HG03103 (cell line): Measurements from ENCODE around the gene WAS.

Experiments used
- ATAC-seq: cut with Tn5 transposase; IDR thresholded peaks from one replicate; pipeline ENCODE4 v1.9.1; 2021; ENCODE audit warnings: low read depth; ENCODE audit not compliant: unreplicated experiment

WAS gene

DNA sequence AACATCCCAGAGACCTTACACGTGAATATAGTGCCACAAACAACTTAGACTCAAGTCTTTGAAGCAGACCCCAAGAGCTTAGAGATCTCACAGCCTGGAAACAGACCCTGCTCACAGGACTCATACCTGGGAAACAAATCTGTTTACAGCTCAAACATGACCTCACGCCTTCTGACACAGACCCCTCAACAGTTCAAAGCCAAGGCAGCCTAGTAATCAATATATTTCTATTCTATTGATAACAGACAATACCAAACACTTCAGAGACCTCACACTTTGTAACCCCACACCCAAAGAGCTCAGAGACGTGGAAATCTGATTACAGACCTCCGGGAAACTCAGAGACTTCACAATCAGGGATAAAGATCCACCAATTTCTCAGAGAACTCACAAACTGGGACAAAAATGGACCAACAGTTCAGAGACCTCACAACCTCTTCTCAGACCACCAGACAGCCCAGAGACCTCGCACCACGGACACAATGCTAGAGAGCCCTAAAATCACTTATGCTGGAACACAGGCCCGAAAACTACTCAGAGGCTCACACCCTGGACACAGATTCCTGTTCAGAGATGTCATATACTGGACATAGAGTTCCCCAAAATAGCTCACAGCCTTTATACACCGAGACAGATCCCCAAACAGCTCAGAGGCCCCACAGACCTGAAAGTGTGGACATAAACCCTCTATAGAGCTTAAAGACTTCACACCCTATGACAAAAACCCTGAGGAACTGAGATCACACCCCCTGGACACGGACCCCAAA, 27.7 kb downstream of the WAS start:
- ATAC-seq, result no peak

- ATAC-seq, result no peak
These were observed 28.4 kb downstream of the WAS start for GRCh38 chrX:48711929-48712505.

DNA sequence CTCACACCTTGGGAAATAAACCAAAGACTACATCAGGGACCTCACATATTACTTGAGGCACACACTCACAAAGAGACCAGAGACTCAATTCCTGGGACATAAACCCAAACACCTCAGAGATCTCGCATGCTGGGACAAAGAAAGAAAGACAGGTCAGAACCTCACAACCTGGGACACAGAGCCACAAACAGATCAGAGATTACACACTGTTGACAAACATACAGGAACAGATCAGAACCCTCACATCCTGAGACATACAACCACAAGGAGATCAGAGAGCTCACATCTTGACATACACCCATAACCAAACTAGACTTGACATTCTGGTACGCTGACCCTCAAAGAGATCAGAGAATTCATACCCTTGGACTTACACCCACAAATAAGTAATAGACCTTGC, 30.2 kb downstream of the WAS start:
- ATAC-seq, result no peak

DNA sequence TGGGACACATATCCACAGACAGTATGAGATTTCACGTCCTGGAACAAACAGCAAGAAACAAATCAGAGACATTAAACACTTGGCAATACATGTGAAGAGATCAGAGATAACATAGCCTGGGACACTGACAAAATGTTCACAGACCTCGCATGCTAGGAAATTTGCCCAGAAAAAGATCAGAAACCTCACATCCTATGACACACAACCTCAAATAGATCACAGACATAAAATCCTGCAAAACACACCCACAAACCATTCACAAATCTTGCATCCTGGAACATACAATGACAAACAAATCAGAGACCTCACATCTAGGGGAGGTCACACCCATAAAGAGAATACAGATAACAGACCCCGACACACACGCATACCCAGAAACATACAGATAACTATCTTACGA, 31.0 kb downstream of the WAS start:
- ATAC-seq, result no peak

DNA sequence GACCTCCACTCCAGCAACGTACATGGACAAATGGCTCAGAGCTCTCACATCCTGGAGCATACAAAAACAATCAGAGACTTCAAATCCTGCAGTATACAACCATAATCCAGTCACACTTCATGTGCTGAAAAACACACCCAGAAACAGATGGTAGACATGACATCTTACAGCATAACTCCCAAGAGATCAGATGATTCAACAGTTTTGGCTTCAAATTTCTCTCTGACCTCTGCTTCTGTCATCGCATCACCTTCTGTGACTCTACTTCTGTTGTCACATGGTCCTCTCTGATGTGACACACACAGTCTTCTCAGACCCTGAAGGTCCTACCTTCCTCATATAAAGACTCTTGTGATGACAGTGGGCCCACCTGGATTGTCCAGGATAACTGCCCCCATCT, 31.5 kb downstream of the WAS start:
- no peak for ATAC-seq

- no peak for ATAC-seq
These were observed 32.4 kb downstream of the WAS start for GRCh38 chrX:48715876-48716502.

DNA sequence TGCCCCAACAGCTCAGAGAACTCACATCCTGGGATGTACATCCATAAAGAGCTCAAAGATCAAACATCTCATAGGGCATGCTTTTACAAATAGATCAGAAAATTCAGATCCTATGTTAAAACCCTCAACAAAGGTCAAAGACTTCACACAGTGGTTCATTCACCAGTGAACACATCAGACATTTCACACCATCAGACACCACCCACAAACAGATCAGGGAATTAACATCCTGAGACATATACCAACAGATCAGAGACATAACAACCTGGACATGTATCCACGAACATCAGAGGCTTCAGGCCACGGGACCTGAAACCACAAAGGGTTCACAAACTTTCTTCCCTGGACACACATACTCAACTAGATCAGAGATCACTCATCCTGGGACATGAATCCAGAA, 36.4 kb downstream of the WAS start:
- no peak for ATAC-seq

DNA sequence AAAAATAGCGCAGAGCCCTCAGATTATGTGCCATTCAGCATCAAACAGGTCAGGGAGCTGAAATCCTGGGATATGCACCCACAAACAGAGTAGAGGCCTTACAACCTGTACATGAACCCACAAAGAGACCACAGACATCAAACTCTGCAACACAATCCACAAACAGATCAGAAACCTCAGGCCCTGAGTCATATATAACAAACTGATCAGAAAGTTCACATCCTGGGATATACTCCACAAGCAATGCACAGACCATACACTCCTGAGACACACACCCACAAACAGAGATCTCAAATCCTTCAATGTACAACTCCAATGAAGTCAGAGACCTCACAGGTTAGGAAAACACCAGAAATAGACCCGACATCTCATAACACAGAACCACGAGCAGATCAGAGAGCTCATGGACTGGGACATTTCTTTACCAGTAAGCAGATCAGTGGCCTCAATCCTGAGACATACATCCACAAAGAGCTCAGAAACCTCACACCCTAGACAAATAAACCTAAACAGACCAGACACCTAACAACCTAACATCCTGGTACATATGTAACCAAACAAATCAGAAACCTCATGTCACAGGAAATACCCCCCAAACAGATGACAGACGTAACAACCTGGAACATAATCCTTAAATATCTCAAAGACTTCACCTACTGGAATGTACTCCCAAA, 37.1 kb downstream of the WAS start:
- ATAC-seq, result no peak

DNA sequence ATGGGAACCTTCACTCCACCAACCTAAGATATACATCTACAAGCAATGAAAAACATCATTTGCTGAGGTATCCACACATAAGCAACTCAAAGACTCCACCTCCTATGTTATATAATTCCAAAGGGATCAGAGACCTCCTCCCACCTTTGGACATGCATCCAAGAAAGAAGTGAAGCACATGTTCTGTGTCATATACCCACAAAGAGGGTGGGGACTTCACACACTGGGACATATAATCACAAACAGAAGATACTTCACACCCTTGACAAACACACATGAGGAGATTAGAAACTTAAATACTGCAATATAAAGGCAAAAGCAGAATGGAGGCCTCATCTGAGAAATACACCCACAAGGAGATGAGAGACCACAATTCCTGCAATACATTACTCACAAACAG, 38.3 kb downstream of the WAS start:
- ATAC-seq, result no peak

- ATAC-seq, result no peak
These were observed 43.0 kb downstream of the WAS start for GRCh38 chrX:48726596-48726995.

DNA sequence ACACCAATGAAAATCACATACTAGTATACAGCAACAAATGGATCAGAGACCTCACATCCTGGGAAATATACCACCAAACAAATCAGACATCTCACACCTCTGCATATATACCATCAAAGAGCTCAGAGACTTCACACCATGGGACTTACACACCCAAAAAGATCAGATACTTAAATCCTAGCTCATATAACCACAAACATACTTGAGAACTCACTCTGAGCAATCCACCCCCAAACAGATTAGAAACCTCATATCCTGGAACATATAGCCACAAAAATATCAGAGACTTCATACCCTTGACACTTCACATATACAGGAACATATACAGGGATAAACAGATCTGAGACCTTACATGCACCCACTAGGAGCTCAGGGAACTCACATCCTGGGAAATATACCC, 45.1 kb downstream of the WAS start:
- ATAC-seq, result no peak

- ATAC-seq, result no peak
These were observed 52.7 kb downstream of the WAS start for GRCh38 chrX:48736303-48736702.

GRCh38 chrX:48736878-48737212, 53.2 kb downstream of the WAS start:
- ATAC-seq, result no peak

DNA sequence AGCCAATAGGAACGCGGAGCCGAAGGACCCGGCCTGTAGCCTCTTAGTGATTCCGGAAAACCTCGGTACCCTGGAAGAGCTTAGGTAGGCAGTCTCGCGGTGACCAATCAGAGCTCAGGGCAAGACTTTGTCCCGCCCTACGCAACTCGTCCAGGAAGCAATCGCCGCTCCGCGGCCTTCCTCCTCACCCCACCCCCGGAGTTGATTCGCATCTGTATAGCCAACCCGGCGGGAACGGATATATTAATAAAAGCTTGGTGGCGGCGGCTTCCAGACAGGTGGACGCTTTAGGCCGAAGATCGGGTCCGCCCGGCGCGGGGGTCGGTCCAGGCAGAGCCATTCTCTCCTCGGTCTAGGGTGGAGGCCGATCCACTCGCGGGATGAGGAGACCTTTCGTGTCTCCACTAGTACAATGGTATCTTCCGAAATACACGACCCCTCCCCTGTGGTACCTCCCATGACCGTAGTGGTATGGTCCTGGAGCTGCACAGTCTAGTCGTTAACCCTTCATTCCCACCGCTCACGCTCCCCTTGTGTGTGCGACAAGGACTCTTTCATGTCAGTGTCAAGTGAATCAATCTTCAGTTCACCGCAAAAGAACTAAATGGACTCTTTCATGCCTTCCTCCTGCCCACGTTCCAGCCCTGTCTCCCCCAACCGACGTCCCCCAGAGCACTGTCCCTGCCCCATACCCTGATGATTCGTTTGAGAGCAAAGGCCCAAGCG, 53.8 kb downstream of the WAS start:
- peak; percentile 91 for ATAC-seq

- ATAC-seq, result no peak
These were observed 54.3 kb downstream of the WAS start for GRCh38 chrX:48737940-48738339.
